Smooth muscle cell of the pulmonary artery (primary cell): ENCODE results near the gene ERN2. TPM values are rescaled to one million over a fixed set of nuclear protein-coding genes. Genes with fewer than 3 reads are reported as not detected.

ENCODE experiments used
- total RNA-seq: library from RNA; depleted of rRNA; stranded (reverse); fragments of >200 nt; gene quantifications from 2 replicates; pipeline ENCODE4 v1.2.3, GENCODE V29; 2014

Gene ERN2
- not detected in 2 replicates for total RNA-seq

DNA sequence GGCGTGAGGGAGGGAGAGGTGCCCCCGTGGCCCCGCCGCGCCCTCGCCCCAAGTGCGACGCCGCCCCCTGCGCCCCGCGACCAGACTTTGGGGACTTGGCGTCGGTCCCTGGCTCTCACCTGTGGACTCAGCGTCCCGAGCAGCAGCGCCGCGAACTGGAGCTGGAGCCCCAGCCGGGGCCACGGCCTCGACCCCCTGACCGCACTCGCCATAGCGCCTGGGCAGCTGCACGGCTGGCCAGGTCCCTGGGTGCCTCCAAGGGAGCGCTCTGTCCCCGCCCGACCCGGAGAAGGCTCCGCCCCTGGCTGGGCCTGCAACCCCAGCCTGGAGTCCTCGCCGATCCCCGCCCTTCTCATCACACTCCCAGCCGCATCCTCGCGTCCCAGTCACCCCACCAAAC, at the start of gene ERN2:
ERN2 (minus strand) TSS at position 247 of the 400 bp plus-strand sequence; CDS start at position 212, 35 bp downstream.

DNA sequence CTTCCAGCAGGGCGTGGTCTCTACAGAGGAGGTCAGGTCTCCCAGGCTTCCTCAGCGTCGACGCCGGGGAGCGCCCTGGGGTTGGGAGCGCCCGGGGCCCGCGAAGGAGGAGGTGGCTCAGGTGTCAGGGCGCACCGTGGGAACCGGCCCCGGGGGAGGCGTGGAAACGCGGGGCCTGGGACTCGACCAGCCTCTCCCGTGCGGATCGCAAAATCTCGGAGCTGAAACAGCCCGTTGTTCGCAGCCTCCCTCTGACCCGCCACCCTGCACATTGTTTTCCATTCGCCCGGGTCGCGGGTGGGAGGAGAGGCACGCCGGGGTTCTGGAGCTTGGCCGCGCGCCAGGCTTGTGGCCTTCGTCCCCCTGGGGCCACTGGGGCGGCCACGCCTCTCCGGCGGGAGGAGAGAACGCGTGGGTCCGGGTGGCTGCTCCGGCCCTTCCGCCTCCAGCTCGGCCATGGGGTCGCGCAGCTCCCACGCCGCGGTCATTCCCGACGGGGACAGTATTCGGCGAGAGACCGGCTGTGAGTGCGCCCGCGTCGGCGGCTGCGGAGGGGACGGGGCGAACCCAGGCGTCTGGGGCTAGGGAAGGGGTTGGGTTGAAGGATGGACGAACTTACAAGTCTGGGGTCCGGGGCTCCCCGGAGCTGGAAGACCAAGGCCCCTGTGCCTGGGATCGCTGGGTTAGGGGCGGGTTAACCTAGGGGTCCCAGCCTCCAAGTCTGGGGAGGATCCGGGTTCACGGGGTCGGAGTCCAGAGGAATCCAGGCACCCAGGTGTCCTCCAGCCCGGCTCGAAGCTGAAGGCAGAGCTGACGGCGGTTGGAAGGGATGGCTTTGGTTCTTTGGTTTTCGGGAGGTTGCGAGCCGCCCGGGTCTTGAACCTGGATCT, 41.8 kb upstream of the ERN2 start, which contains the start of gene CHP2:
CHP2 (plus strand) TSS at position 433 of the 890 bp plus-strand sequence; CDS start at position 457, 24 bp downstream.

DNA sequence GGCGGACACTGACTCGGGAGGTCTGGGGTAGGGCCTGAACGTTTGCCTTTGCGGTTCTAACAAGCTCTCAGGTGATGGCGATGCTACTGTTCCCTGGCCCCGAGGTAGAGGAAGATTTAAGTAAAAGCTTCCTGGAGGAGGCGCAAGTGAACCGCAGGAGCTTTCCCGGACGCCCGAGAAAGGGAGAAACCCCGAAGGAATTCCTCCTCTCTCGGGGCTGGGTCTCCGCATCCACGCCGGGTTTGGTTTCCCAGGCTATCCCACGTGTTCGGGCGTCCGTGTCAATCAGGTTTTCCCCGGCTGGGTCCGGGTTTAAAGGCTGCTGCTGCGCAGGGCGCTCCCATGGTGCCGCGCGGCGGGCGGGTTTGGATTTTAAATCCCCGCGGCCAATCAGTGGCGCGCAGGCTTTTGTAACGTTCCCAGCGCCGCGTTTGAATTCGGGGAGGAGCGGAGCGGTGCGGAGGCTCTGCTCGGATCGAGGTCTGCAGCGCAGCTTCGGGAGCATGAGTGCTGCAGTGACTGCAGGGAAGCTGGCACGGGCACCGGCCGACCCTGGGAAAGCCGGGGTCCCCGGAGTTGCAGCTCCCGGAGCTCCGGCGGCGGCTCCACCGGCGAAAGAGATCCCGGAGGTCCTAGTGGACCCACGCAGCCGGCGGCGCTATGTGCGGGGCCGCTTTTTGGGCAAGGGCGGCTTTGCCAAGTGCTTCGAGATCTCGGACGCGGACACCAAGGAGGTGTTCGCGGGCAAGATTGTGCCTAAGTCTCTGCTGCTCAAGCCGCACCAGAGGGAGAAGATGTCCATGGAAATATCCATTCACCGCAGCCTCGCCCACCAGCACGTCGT, 34.4 kb downstream of the ERN2 start, which contains the start of gene PLK1:
PLK1 (plus strand) TSS at position 460 of the 844 bp plus-strand sequence; CDS start at position 504, 44 bp downstream.

DNA sequence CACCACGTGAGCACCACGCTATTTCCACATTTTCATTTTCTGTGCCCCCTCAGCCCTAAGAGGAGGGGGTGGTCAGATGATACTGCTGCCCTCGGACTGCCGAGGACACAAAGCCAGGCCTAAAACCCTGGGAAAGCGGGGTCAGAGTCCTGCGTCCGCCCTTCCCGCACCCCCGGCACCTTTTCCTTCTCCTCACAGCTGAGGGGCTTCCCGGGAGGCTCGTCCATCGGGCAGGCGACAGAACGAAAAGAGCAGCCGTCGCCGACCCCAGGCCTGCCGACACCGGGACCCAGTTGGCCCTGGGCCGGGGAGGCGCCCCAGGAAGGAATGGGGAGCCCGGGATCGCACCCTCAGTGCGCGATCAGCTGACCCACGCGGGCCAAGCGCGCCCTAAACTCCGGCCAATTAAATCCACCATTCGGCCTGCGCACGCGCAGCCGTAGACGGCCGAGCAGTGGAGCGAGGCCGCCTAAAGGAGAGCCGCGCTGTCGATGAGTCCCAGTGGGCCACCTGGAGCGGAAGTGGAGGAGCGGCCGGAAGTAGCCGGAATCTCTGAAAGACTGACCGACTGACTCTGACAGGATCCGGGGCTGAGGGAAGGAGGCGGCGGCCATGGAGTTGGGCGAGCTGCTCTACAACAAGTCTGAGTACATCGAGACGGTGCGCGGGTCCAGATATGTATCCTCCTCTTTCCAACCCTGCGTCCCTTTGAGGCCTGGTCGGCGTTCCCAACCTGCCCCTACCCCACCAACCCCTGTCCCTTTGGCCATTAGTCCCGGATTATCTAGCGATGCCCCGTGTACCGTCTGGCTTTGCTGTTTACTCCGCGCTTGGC, 71.9 kb downstream of the ERN2 start, which contains the start of the genes DCTN5 and PALB2:
DCTN5 (plus strand) TSS at position 536 of the 835 bp plus-strand sequence; CDS start at position 613, 77 bp downstream.
PALB2 (minus strand) TSS at position 380 of the 835 bp plus-strand sequence; CDS start at position 227, 153 bp downstream.

Other genes starting within 250 kb of the ERN2 start
- 25.2 and 27.7 TPM in 2 replicates for gene GGA2, start 202.7 kb downstream of the ERN2 start, total RNA-seq
- 42.0 and 67.0 TPM in 2 replicates for gene EARS2, start 155.9 kb downstream of the ERN2 start, total RNA-seq
- gene UBFD1, start 155.5 kb downstream of the ERN2 start, total RNA-seq: 121 and 134 TPM in 2 replicates
- gene NDUFAB1, start 116.9 kb downstream of the ERN2 start, total RNA-seq: 71.2 and 76.4 TPM in 2 replicates
- gene PALB2, start 71.9 kb downstream of the ERN2 start, total RNA-seq: 6.3 and 8.3 TPM in 2 replicates
- gene DCTN5, start 71.8 kb downstream of the ERN2 start, total RNA-seq: 52.8 and 54.6 TPM in 2 replicates
- gene PLK1, start 34.3 kb downstream of the ERN2 start, total RNA-seq: 3.7 and 9.8 TPM in 2 replicates
- gene CHP2, start 41.8 kb upstream of the ERN2 start, total RNA-seq: not detected in 2 replicates
- gene PRKCB, start 122.8 kb upstream of the ERN2 start, total RNA-seq: 0.07 TPM in 1 of 2 replicates, not detected in the other